GM18858 (cell line): ENCODE measurements around the gene SNU13.
"Not testable (repeated sequence)": the region's sequence is repeated elsewhere in the genome, so short reads cannot be mapped to it uniquely, and the experiment has no call there.

Experiments
- ATAC-seq: cut with Tn5 transposase; IDR thresholded peaks from one replicate; pipeline ENCODE4 v1.9.1; 2021; ENCODE audit not compliant: unreplicated experiment

SNU13 gene

DNA sequence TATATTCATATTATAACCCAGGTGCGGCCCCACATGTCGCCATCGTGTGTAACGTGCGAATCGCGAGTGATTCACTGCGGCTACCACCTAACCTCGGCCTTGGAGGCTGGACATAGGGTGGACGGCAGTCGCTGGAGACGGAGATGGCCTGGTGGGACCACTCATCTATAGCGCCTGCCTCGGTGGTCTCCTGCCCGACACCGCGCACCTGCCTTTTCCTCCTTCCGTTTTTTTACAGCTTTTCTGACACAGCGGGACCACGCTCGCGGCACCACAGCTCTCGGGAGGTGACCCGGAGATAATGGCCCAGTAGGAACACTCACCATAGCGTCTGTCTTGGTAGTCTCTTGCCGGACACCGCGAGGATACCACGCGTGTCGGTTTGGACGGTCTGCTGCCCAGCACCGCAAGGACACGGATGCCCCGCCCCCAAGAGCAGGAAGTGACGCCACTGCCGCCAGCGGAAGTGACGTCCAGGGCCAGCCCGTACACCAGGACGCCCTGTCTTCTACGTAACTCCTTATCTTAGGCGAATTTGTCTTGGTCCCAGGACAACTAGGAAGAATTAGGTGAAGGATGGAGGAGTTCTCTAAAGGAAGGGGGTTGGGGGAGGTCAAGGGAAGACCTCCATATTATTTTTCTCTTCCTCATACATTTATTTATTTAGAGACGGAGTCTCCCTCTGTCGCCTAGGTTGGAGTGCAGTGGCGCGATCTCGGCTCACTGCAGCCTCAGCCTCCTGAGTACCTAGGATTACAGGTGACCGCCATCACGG lies 6.4 kb downstream of the SNU13 start:
- ATAC-seq, result no peak

DNA sequence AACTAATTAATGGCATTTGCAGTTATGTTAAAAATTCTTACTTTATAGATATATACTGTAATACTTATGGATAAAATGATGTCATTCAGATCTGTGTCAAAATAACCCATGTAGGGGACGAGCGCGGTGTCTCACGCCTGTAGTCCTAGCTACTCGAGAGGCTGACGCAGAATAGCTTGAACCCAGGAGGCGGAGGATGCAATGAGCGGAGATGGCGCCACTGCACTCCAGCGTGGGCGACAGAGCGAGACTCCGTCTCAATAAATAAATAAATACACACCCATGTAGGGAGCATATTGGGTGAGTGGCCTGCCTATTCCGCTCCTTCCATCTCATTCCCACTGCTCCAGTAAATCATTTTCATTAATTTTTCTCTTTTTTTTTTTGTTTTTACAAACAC lies 7.1 kb downstream of the SNU13 start:
- ATAC-seq, result no peak

DNA sequence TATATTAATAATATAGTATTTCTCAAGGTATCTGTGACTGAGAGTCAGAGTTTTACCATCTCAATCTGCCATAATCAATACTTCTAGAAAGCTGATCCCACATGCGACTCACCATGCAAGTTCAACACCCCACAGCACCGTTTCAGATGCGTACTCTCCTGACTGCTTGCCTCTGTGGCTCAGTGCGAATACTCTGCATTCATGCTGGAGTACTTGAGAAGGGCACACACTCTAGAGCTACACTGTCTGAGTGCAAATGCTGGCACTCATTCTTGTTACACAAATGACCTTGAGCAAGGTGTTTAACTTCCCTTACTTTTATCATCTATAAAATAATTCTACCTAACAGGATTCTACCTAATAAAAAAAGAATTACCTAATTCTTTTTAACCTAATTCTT lies 12.5 kb downstream of the SNU13 start:
- ATAC-seq, result no peak

DNA sequence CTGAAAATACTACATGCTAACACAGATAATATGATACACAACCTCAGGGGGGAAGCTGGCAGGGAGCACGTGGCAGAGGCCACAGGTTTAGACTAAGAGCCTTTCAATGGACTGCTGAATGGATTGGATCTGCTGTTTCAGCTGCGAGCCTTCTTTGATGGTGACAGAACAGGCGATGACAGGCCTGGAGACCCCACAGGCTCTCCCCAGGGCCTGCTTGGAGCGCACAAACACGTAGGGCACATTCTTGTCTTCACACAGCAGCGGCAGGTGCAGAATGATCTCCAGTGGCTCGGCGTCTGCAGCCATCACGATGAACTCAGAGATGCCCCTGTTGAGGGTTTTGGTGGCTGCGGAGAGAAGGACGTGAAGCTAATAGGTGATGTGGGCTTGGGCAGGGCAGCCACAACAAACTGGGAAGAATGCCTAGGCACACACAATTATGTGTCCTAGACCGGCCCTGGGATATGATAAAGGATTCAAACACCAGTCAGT lies 13.8 kb downstream of the SNU13 start:
- ATAC-seq, result no peak

DNA sequence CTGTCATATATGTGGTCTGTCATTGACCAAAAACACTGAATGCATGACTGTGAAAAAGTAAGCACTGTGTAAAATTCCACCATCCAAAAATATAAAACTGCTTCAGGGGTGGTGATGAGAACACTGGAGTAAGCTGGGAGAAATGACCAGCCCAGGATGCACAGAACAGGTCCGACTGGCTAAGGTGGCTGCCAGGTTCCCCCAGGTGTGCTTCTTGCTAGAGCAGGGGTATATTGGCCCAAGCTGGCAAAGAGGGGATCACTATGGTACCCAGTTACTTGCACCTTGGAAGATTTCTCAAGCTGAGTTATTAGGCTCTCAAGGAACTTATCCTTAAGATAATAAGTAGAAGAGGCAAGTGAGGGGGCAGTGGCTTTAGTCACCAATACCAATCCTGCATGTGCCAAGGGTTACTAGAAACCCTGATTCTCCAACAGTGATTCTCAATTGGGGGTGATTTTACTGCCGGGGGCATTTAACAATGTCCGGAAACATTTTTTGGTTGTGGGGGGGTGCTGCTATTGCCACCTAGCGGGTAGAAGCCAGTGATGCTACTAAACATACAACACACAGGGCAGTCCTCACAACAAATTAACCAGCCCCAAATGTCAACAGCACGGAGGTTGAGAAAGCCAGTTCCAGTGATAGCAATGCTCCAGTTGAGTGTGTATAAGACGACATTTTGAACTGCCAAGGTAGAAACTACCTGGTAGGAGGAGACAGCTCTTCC lies 15.7 kb downstream of the SNU13 start:
- ATAC-seq, result no peak

DNA sequence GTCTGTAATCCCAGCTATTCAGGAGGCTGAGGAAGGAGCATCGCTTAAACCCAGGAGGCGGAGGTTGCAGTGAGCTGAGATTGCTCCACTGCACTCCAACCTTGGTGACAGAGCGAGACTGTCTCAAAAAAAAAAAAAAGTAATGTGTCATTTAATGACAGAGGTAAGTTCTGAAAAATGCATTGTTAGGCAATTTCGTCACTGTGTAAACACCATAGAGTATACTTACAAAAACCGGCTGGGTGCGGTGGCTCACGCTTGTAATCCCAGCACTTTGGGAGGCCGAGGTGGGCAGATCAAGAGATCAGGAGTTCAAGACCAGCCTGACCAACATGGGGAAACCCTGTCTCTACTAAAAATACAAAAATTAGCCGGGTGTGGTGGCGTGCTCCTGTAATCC lies 16.6 kb downstream of the SNU13 start:
- ATAC-seq, result not testable (repeated sequence)

DNA sequence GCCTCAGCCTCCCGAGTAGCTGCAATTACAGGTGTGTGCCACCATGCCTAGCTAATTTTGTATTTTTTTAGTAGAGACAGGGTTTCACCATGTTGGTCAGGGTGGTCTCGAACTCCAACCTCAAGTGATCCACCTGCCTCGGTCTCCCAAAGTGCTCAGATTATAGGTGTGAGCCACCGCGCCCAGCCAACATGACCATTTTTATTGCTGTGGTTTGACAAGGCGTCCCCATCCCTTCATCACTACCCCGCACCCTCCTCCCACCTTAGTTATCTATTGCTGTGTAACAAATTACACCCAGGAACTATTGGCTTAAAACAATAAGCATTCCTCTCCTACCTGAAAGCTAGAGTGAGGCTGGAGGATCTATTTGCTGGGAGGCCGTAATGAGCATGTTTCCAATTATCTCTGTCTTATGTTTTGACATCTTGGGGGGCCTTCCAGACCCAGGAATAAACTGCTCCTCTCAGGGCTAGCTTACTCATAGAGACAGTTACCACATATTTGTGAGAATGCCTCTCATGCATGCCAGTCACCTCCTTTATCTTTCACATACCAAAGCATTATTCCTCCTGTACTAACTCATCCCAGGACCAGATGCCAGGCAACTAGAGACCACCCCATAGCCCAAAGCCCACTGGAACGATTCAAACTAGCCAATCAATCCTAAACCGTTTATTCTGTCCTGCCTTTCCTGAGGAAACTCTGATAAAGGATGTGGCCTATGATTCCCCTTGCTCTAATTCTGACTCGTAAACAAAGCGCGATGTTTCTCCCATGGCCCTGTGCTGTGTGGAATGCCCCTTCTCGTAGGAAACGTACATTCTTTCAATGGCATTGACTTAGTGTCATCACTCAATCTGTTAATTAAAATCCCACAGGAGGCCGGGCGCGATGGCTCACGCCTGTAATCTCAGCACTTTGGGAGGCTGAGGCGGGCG lies 19.4 kb downstream of the SNU13 start:
- no peak for ATAC-seq

DNA sequence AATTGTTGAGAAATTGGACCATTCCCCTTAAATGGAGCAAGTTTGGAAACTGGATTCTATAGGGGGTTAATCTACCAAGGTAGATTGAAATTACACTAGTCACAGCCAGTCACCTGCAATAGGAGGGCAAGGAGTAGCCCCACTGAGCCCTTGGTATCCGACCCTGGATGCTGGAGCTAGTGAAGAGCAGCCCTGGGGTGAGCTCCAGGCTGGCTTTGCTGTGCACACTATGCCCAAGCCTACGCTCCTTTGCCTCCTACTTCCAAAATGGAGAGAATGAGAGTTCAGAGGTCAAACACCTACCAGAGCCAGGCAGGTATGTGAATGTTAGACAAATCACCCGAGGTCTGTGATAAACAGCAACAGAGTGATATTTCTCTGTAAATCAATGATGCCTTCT lies 23.7 kb downstream of the SNU13 start:
- ATAC-seq, result no peak

DNA sequence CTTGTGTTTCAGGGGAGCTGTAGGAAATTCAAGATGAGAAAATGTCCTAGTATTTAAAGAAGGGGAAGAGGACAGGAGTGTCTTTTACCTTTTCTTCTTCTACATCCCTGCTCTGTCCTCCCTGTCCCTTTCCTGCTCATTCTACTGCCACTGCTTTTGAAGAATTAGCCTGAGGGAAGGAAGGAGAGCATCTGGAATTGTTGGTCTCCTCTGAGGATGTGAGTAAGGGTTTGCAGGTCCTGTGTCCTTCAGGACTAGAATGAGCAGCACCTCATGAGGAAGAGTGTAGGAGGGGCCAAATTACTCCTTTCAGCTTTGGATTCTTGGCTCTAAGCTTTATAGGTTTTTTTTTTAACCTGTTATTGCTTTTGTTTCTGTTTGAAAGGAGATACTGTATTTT lies 24.2 kb downstream of the SNU13 start:
- ATAC-seq, result no peak

DNA sequence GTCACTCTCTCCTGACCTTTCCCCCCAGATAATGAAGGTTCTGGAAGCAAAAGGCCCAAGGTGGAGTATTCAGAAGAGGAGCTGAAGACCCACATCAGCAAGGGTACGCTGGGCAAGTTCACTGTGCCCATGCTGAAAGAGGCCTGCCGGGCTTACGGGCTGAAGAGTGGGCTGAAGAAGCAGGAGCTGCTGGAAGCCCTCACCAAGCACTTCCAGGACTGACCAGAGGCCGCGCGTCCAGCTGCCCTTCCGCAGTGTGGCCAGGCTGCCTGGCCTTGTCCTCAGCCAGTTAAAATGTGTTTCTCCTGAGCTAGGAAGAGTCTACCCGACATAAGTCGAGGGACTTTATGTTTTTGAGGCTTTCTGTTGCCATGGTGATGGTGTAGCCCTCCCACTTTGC lies 25.1 kb downstream of the SNU13 start:
- not testable (repeated sequence) for ATAC-seq

DNA sequence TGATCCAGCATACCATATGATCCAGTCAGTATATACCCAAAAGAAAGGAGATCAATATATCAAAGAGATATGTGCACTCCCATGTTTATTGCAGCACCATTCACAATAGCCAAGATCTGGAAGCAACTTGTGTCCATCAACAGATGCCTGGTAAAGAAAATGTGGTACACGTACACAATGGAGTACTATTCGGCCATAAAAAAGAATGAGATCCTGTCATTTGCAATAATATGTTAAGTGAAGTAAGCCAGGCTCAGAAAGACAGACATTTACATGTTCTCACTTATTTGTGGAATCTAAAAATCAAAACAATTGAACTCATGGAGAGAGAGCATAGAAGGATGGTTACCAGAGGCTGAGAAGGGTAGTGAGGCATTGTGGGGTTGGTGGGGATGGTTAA lies 27.0 kb downstream of the SNU13 start:
- no peak for ATAC-seq

DNA sequence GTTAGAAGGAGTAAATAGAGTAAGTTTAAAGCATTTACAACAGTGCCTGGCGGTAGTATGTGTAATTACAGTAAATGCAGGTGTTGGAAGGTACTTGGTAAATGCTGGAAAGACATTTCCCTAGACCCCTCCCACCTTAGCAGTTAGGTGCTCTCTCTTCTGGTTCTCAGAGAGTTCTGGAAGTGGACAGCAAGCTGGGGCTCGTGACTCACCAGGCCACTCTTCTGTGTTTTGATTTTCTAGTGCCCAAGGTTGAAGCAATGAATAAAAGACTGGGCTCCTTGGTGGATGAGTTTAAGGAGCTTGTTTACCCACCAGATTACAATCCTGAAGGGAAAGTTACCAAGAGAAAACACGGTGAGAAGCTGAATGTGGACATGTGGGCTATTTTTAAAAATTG lies 27.6 kb downstream of the SNU13 start:
- no peak for ATAC-seq

DNA sequence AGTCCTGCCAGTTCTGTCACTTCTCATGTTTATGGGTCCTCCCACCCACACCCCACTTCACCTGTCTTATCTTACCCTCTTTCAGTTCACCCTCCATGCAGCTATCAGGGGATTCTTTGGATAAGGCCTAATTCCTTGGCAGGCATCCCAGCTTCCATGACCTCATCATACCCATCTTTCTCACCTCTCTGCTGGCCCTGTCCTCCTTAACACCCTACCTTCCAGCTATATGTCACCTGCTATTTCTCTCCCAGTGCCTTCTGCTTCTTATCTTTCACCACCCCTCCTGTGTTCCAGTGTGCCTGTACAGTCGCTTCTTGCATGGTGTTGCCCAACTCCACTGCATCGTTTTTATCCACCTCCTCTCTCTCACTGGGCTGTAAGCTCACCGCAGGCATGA lies 28.3 kb downstream of the SNU13 start:
- ATAC-seq, result no peak

DNA sequence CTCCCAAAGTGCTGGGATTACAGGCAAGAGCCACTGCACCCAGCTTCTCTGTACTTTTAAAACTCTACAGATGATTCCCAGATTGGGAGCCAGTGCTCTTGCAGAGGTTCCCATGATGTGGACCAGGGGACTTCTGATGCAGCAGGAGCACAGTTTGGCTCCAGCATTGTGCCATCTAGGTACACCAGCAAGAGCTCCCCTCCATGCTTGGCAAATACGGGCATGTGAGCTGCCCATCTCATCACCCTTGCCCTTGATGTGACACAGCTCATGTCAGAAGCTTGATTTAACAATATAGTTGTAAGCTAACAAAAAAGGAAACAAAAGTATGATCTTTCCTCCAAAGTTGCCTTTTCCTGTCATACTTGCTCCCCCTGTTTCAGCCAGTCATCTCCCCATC lies 28.7 kb downstream of the SNU13 start:
- no peak for ATAC-seq

DNA sequence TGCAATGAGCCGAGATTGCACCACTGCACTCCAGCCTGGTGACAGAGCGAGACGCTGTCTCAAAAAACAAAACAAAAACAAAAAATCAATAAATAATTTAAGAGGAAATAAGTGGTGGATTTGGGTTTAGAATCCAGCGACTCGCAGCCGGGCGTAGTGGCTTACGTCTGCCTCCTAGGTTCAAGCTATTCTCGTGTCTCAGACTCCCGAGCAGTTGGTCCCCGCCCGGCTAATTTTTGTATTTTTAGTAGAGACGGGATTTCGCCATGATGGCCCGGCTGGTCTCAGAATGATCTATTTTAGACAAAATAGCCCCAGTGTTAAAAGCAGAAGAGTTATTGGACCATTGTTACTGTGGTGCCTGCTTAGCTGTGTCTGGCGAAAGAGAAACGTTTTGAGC lies 29.8 kb downstream of the SNU13 start:
- no peak for ATAC-seq

DNA sequence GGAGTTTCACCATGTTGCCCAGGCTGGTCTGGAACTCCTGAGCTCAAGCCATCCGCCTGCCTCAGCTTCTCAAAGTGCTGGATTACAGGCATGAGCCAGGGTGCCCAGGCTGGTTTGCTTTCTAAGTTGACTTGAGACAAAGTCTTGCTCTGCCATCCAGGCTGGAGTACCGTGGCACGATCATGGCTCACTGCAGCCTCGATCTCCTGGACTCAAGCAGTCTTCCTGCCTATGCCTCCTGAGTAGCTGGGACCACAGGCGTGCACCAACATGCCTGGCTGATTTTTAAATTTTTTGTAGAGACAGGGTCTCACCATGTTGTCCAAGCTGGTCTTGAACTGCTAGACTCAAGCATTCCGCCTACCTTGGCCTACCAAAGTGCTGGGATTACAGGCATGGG lies 31.0 kb downstream of the SNU13 start:
- ATAC-seq, result no peak

DNA sequence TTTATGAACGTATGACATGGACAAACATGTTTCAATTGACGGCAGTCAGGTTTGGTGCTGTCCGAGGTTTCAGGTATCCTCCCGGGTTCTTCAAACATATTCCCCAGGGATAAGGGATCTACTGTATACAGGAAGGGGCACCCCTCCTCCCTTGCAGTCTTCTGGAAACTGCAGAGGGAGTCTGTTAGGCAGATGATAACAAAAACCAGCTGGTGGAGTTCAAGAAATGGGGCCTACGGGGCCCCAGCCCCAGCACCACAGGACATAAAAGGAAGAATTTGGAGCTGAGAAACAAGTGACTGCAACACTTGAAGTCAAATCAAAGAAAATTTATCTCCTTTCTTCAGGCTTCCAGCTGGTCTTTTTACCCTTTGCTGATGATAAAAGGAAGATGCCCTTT lies 32.1 kb downstream of the SNU13 start:
- no peak for ATAC-seq

DNA sequence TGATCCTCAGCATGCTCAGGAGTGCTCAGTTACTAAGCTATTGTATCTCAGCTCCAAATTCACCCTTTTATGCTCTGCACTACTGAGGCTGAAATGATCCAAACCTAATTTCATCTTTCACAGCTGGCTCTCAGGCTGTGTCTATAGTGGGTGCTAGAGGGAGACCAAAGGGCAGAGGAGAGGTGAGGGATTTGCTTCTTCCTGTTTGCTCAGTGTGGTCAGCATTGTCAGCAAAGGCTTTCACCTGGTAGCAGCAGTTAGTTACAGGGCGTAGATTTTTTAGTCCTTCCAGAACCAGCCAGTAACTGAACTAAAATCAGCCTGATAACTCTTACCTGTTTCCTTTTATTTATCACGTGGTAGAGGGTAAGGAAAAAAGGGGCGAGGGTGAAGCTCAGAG lies 34.3 kb downstream of the SNU13 start:
- no peak for ATAC-seq

DNA sequence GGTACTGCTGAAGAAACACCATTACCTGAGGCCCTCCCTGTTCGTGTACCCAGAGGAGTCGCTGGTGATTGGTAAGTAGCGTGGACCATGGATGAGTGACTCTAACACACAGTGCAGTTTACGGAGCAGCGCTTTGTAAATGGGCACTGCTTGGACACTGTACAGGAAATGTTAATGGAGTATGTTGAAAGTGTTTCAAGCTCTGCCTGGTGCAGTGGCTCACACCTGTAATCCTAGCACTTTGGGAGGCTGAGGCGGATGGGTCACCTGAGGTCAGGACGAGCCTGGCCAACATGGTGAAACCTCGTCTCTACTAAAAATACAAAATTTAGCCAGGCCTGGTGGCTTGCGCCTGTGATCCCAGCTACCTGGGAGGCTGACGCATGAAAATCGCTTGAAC lies 37.8 kb downstream of the SNU13 start:
- no peak for ATAC-seq

DNA sequence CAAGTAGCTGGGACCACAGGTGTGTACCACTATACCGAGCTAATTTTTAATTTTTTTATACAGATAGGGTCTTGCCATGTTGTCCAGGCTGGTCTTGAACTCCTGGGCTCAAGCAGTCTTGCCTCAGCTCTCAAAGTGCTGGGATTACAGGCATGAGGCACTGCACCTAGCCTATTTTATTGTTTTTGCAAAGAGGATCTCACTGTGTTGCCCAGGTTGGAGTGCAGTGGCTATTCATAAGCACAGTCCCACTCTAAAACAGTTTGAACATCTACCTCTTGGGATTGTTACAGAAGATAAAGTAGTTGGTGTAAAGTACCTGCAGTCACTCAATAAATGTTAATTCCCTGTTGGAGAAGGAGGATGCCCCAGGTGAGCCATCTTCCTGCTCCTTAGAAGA lies 38.4 kb downstream of the SNU13 start:
- no peak for ATAC-seq

DNA sequence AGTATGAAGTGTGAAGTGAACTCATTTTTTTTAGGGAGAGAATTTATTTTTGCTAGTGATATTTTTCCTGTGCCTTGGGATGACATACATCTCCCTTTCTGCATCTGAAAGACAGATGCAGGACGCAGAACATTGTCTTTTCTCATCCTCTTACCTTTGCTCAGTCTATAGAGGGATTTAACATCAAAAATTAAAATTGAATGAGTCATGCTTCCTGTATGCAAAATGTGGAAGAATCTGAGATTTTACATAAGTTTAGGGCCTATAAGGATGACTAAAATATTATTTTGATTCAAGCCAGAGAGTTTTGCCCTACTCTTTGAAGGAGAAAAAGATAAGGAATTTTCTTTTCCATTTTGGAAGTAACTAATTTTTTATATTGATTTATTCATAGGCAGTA lies 40.2 kb downstream of the SNU13 start:
- ATAC-seq, result no peak
